Esophagus (tissue), 2 donors: Measurements from ENCODE around the gene MAGEA9B. TPM values are rescaled to one million over a fixed set of nuclear protein-coding genes. Genes with fewer than 3 reads are reported as not detected.
"Not testable (repeated sequence)": the region's sequence is repeated elsewhere in the genome, so short reads cannot be mapped to it uniquely, and the experiment has no call there.

Source experiments
- H3K27ac ChIP-seq, 2 donors: one replicate each; pipeline ENCODE4 v1.5.1; 2013; ENCODE audit warnings: low read depth in 2 of 2, mild to moderate bottlenecking in 2 of 2, inconsistent platforms in 1 of 2, low read length in 1 of 2, moderate library complexity in 1 of 2
- H3K27me3 ChIP-seq, 2 donors: one replicate each; pipeline ENCODE4 v1.6.1; 2013; ENCODE audit warnings: low read length in 2 of 2, control low read depth in 1 of 2, mild to moderate bottlenecking in 1 of 2; ENCODE audit not compliant: insufficient read depth in 2 of 2, control insufficient read depth in 1 of 2
- H3K36me3 ChIP-seq, 2 donors: one replicate each; pipeline ENCODE4 v1.6.1; 2013; ENCODE audit warnings: low read length in 1 of 2; ENCODE audit not compliant: control insufficient read depth in 2 of 2, insufficient read depth in 2 of 2
- H3K4me1 ChIP-seq, 2 donors: one replicate each; pipeline ENCODE4 v1.6.1; 2013; ENCODE audit warnings: low read length in 1 of 2; ENCODE audit not compliant: control insufficient read depth in 2 of 2, insufficient read depth in 2 of 2
- H3K4me3 ChIP-seq, 2 donors: one replicate each; pipeline ENCODE4 v1.5.1; 2013; ENCODE audit warnings: low read length in 2 of 2, mild to moderate bottlenecking in 2 of 2, low read depth in 1 of 2, moderate library complexity in 1 of 2
- H3K9me3 ChIP-seq, 2 donors: one replicate each; pipeline ENCODE4 v1.6.1; 2013; ENCODE audit warnings: mild to moderate bottlenecking in 2 of 2, low read depth in 1 of 2, low read length in 1 of 2, moderate library complexity in 1 of 2; ENCODE audit not compliant: control insufficient read depth in 2 of 2, insufficient read depth in 1 of 2
- WGBS, 2 donors: extraction: QIAGEN DNeasy Blood & Tissue Kit; methylation state at CpG; one replicate each; pipeline ENCODE4 v1.1.7; 2013; 5-methylcytosine and 5-hydroxymethylcytosine counted together
- polyA plus RNA-seq, 2 donors: library from polyadenylated mRNA; stranded (reverse); fragments of 200-250 nt; gene quantifications; one replicate each; pipeline ENCODE4 v1.2.3, GENCODE V29; 2013
- donor health status: healthy with polysubstance abuse.
- donor health status: Bipolar disorder and iron deficiency.

The MAGEA9B gene
- polyA plus RNA-seq = not detected

- not testable (repeated sequence) for H3K27me3 ChIP-seq, H3K36me3 ChIP-seq, H3K27ac ChIP-seq, H3K4me1 ChIP-seq, H3K9me3 ChIP-seq, H3K4me3 ChIP-seq
- no CpG with 5 or more reads among the region's 12 CpGs for whole genome bisulfite sequencing, 2 donors
Observed at GRCh38 chrX:149587359-149587758, at the start of gene MAGEA9B. TSS of gene MAGEA9B (minus strand) at chrX:149587459. CDS start at chrX:149583179, 4,280 bp downstream.

DNA sequence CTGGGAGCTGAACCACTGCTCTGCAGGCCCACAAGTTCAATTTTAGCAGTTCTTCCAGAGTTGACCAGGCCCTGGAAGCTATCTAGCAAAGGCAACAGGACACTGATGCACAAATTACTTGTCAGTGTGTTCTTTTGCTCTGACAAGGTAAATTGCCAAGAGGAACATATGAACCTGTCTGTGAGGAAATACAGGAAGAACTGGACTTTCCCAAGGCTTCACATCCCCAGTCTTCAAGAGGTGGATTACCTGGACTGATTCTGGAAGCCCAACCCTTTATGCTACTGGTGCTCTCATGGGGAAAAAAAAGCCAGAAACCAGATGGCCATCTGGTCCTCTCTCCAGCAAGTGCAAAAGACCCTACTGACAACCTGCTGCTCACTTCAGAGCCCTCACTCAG is 46.3 kb upstream of the MAGEA9B start:
- H3K4me3 ChIP-seq = no peak overlapping the region
- peak overlapping the region; percentile 9 to 36 for H3K27ac ChIP-seq
- H3K9me3 ChIP-seq = no peaks in the 10 kb centered on the region
- H3K27me3 ChIP-seq = no peaks in the 10 kb centered on the region
- no peaks in the 10 kb centered on the region for H3K36me3 ChIP-seq
- peaks cover 2% of the 10 kb centered on the region in 2 donors for H3K4me1 ChIP-seq

DNA sequence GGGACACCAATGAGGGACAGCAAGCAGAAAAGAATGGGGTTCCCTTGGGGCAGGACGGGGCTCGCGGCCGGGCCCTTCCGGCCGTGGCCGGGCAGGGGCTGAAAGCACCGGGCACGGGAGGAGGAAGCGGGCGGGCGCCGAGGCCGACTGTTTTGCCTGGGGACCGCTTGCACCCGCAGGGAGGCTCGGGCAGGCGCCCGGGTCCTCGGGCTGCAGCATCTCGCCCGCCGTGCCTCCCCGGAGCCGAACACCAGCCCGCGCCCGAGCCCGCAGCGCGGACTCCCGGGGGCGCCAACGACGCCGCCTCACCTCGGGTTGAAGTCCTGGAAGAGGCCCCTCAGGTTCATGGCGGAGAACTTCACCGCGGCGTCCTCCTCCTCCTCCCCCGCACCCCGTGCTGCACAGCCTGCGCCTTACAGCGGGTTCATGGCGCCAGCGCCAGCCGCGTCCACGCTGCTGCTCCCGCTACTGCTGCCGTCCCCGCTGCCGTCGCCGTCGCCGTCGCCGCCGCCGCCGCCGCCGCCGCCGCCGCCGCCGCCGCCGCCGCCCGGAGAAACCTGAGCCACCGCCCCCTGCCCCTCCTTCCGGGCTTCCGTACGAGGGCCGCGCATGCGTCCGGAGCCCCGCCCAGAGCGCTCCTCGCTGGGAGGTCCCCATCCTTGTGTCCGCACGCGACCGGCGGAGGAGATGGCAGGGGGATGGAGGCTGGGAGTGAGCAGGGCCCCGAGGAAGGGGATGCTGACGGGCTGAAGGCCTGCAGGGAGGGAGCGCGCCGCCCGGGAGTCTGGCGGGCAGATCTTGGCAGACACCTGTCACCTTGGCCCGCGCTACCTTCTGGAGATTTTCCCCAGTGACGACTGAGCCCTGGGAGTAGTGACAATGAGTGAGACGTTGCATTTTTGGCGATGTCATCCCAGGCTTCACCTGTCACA is 44.2 kb upstream of the MAGEA9B start, which contains the start of gene TMEM185A:
Gene TMEM185A (minus strand): TSS at position 559 of the 932 bp plus-strand sequence. CDS start 212 bp downstream, at position 347.
- Histone ChIP-seq H3K36me3 (no peaks in the 10 kb centered on the region), H3K9me3 (no peaks in the 10 kb centered on the region), H3K4me3 (peak within 1 kb of the TSS; percentile 61 to 82), H3K4me1 (peaks cover 2 to 5% of the 10 kb centered on the region in 2 donors), H3K27ac (peak within 1 kb of the TSS; percentile 48 to 61), H3K27me3 (no peaks in the 10 kb centered on the region)
- 0 to 24% methylated on average over 32 to 98 of the region's 102 CpGs for WGBS, 2 donors

DNA sequence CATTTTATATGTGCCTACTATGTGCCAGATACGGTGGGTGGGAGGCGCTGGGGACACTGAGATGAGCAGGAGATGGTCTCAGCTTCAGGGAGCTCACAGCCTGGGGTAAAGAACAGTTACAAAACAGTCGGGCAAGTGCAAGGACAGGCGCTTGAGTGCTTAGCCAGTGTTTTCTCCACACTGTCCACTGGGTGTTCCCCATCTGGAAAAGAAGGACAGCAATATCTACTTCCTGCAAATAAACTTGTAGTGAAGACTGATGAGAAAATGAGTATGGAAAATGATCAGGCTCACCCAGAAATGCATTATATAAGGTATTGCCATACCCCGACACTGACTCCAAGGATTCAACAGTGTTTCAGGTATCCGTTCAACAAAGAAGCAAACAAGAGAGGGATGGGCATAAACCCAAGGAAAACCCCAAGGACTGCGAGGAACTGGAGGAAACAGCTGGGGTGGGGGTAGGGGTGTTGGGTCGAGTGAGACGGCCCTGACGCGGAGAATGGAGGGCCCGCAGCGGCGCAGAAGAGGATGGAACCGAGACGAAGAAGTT is 43.5 kb upstream of the MAGEA9B start:
- peaks cover 2 to 5% of the 10 kb centered on the region in 2 donors for H3K4me1 ChIP-seq
- no peaks in the 10 kb centered on the region for H3K36me3 ChIP-seq
- WGBS, 2 donors = 4 to 30% methylated on average over 16 of the region's 16 CpGs
- peak overlapping the region; percentile 48 to 61 for H3K27ac ChIP-seq
- peak overlapping the region; percentile 61 to 82 for H3K4me3 ChIP-seq
- H3K27me3 ChIP-seq = no peaks in the 10 kb centered on the region
- no peaks in the 10 kb centered on the region for H3K9me3 ChIP-seq

DNA sequence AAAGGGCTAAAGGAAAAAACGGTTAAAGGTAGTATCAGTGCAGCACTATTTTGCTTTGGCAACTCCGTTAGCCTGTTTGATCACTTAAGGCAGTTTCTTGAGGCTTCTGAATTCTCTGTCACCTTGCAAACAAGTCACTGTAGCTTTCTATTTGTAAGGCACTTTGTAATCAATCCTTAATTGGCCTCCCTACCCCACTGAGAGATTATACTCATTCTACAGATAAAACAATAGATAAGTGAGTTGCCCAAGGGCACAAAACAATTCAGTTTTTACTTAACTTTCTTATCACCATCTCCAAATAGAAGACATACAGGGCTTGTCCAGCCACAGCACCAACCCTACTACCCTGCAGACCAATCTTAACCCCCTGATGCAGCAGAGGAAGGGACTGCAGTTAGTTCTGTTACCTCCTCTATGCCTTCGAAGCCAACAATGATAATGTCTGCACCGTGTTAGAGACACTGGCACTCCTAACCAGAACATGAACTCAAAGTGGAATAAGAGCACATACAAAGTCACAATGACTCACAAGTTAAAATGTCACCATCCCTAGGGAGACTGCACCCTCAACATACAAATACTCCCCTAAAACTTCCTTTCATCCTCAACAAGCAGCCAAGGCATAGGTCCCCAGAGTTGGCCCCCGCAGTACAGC is 42.6 kb upstream of the MAGEA9B start:
- peak overlapping the region in 1 of 2 donors; percentile 61 for H3K4me3 ChIP-seq
- no peaks in the 10 kb centered on the region for H3K27me3 ChIP-seq
- H3K27ac ChIP-seq = no peak overlapping the region
- no peaks in the 10 kb centered on the region for H3K9me3 ChIP-seq
- H3K4me1 ChIP-seq = peaks cover 2 to 3% of the 10 kb centered on the region in 2 donors
- 65% methylated on average over 5 of the region's 5 CpGs for WGBS, 2 donors
- H3K36me3 ChIP-seq = no peaks in the 10 kb centered on the region

DNA sequence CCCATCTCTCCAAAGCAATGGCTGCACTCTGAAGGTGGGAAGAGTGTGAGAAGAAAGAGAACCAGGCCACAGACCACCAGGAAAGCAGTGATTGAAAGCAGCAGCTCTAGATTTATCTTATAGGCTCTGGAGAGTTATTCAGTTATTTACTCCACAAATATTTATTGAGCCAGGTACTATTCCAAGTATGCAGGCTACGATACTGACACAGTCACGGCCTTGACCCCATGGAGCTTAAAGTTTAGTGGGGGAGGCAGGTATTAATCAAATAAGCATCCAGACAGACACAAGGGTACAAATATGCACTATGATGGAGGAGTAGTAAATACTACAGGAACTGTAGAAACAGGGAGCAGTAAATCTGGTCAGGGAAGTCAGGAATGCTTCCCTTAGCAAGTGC is 41.5 kb upstream of the MAGEA9B start:
- H3K4me3 ChIP-seq = no peak overlapping the region
- H3K4me1 ChIP-seq = peaks cover 2 to 3% of the 10 kb centered on the region in 2 donors

DNA sequence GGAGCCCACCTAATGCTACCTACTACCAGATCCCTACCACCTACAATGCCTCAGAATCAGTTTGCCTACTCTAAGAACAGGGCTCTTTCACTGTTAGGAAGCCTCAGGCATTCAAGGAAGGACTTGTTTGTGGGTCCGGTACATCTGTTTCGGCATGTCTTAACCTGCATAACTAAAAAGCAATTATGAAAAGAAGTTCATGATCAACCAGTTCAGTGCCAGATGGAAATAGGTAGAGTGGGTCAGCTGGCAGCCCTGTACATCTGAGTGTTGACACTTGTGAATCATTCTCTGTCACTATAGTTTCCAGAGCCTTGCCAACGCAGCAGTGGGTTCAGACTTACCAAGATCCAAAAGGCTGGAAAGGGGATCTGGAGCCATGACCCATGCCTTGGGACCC is 41.0 kb upstream of the MAGEA9B start:
- no peaks in the 10 kb centered on the region for H3K27me3 ChIP-seq
- no peaks in the 10 kb centered on the region for H3K9me3 ChIP-seq
- peak overlapping the region; percentile 34 to 63 for H3K27ac ChIP-seq
- whole genome bisulfite sequencing, 2 donors = 52 to 81% methylated on average over 3 of the region's 3 CpGs
- H3K4me1 ChIP-seq = peaks cover 2 to 3% of the 10 kb centered on the region in 2 donors
- H3K4me3 ChIP-seq = no peak overlapping the region
- no peaks in the 10 kb centered on the region for H3K36me3 ChIP-seq

More for the DNA sequence above, 41.5 kb upstream of the MAGEA9B start:
- 75 to 92% methylated on average over 2 of the region's 2 CpGs for WGBS, 2 donors
- H3K27me3 ChIP-seq = no peaks in the 10 kb centered on the region
- no peaks in the 10 kb centered on the region for H3K36me3 ChIP-seq
- H3K27ac ChIP-seq = peak overlapping the region in 1 of 2 donors; percentile 34
- no peaks in the 10 kb centered on the region for H3K9me3 ChIP-seq

- WGBS, 2 donors = 79 to 81% methylated on average over 8 of the region's 8 CpGs
- not testable (repeated sequence) for H3K27ac ChIP-seq, H3K27me3 ChIP-seq, H3K4me3 ChIP-seq, H3K4me1 ChIP-seq, H3K36me3 ChIP-seq, H3K9me3 ChIP-seq
Observed at GRCh38 chrX:149626829-149627228, 39.6 kb upstream of the MAGEA9B start.

DNA sequence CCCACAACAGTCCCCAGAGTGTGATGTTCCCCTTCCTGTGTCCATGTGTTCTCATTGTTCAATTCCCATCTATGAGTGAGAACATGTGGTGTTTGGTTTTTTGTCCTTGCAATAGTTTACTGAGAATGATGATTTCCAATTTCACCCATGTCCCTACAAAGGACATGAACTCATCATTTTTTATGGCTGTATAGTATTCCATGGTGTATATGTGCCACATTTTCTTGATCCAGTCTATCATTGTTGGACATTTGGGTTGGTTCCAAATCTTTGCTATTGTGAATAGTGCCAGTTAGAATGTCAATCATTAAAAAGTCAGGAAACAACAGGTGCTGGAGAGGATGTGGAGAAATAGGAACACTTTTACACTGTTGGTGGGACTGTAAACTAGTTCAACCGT is 32.4 kb upstream of the MAGEA9B start:
- no CpG with 5 or more reads among the region's 1 CpG for WGBS, 2 donors
- not testable (repeated sequence) for H3K4me3 ChIP-seq, H3K9me3 ChIP-seq, H3K27me3 ChIP-seq, H3K36me3 ChIP-seq, H3K4me1 ChIP-seq, H3K27ac ChIP-seq
